SKM-1 (cell line): ENCODE results near the gene CLDND2.

Source experiments
- DNase-seq: peaks from one replicate; lab custom pipeline; 2025; ENCODE audit not compliant: unreplicated experiment; lab: John Stamatoyannopoulos, UW

The CLDND2 gene

GRCh38 chr19:51333836-51334460 is 34.9 kb downstream of the CLDND2 start:
- DNase-seq, result no peak

GRCh38 chr19:51331716-51332115 is 37.1 kb downstream of the CLDND2 start:
- DNase-seq, result no peak

- DNase-seq, result no peak
These were observed 37.6 kb downstream of the CLDND2 start for GRCh38 chr19:51331193-51331592.

- DNase-seq, result no peak
These were observed 38.4 kb downstream of the CLDND2 start for GRCh38 chr19:51330366-51330765.

GRCh38 chr19:51329411-51329810 is 39.4 kb downstream of the CLDND2 start:
- DNase-seq, result no peak

GRCh38 chr19:51327066-51328001 is 41.5 kb downstream of the CLDND2 start:
- DNase-seq, result no peak

- DNase-seq, result no peak
These were observed 42.4 kb downstream of the CLDND2 start for GRCh38 chr19:51326216-51327065.

GRCh38 chr19:51325161-51325976 is 43.4 kb downstream of the CLDND2 start:
- DNase-seq, result no peak

GRCh38 chr19:51324167-51324481 is 44.7 kb downstream of the CLDND2 start:
- DNase-seq, result no peak

GRCh38 chr19:51323481-51324166 is 45.2 kb downstream of the CLDND2 start:
- DNase-seq, result no peak

GRCh38 chr19:51321799-51322198 is 47.0 kb downstream of the CLDND2 start:
- no peak for DNase-seq

- no peak for DNase-seq
These were observed 48.5 kb downstream of the CLDND2 start for GRCh38 chr19:51320280-51320657.

GRCh38 chr19:51319649-51320279 is 49.0 kb downstream of the CLDND2 start:
- no peak for DNase-seq

- DNase-seq, result no peak
These were observed 49.8 kb downstream of the CLDND2 start for GRCh38 chr19:51318687-51319648.

GRCh38 chr19:51317968-51318367 is 50.8 kb downstream of the CLDND2 start:
- DNase-seq, result no peak

GRCh38 chr19:51317376-51317775 is 51.4 kb downstream of the CLDND2 start:
- DNase-seq, result no peak
